Right atrium auricular region (tissue), 2 donors: Measurements from ENCODE around the gene MICALL2. TPM values are rescaled to one million over a fixed set of nuclear protein-coding genes. Genes with fewer than 3 reads are reported as not detected.

ENCODE experiments used
- DNase-seq: peaks from one replicate; pipeline ENCODE4 v3.0.0-alpha.2; 2019; ENCODE audit warnings: low spot score
- H3K27ac ChIP-seq, 2 donors: fragments of 200-600 bp; sonication (generic); 1 replicate in 1 of 2; 2 replicates in 1 of 2; pipeline ENCODE4 v1.5.1; 2016 to 2019
- H3K27me3 ChIP-seq, 2 donors: fragments of 200-600 bp; sonication (generic); one replicate each; pipeline versions ENCODE4 v1.5.1 to v1.6.0; 2017 to 2019
- H3K36me3 ChIP-seq: fragments of 200-600 bp; sonication (generic); one replicate; pipeline ENCODE4 v1.5.1; 2016
- H3K4me1 ChIP-seq, 2 donors: fragments of 200-600 bp; sonication (generic); one replicate each; pipeline versions ENCODE4 v1.5.1 to v1.6.0; 2017 to 2019
- H3K4me3 ChIP-seq, 2 donors: fragments of 200-600 bp; sonication (generic); 1 replicate in 1 of 2; 2 replicates in 1 of 2; pipeline ENCODE4 v1.5.1; 2017 to 2019; ENCODE audit warnings: mild to moderate bottlenecking in 1 of 2, moderate library complexity in 1 of 2
- H3K9me3 ChIP-seq, 2 donors: fragments of 200-600 bp; sonication (generic); one replicate each; pipeline ENCODE4 v1.5.1; 2019
- total RNA-seq, 2 donors: library from RNA; depleted of rRNA; stranded (reverse); fragments of >200 nt; gene quantifications; one replicate each; pipeline ENCODE4 v1.1.0, GENCODE V29; 2016
- TF ChIP-seq, protein P1 (sequence below), 2 donors: fragments of 200-600 bp; sonication (generic); IDR thresholded peaks; one replicate each; pipeline ENCODE4 v1.5.1; 2019; ENCODE audit warnings: antibody characterized with exemption in 2 of 2

The MICALL2 gene
- total RNA-seq, result 1 to 10 TPM; 3.6 to 9.4 TPM

DNA sequence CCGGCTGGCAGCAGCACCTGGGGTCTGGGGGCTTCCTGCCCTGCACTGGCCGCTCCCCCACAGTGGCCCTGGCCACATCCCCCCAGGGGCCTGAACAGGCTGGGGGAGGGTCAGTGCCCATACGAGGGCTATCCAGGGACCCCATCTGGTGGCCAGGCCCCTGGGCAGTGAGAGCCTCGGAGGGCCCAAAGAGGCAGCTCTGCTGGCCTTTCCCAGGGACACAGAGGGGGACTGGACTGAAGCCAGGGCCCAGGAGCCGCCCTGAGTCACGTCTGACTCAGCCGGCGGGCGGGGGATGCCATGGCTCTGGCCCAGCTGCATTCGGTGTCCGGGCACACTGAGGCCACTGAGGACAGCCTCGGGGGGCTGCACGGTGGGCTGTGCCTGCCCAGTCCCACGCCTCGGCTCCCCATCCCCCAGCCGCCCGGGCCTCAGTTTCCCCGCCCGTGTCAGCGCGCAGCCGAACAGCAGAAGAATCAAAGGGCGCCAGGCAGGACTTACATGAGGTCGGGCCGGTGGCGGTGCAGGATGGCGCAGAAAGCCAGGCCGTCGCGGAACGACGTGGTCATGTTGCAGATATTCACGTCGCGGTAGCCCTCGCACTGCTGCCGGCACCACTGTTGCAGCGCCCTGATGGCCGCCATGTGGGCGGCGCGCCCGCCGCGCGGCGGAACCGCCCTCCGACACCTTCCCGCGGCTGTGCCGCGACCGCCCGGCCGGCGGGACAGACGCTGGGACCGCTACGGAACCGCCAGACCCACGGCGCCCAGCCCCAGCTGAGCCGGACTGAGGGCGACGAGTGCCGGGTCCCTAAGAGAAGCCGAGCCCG is at the start of gene MICALL2:
MICALL2 (minus strand) TSS at position 788 of the 829 bp plus-strand sequence; CDS start at position 644, 144 bp downstream.
- peak; percentile 91 for DNase-seq
- Histone ChIP-seq H3K27ac (peak within 1 kb of the TSS; percentile 84 to 94), H3K4me3 (peak within 1 kb of the TSS; percentile 91 to 95), H3K9me3 (no peaks in the 10 kb centered on the region), H3K27me3 (no peaks in the 10 kb centered on the region), H3K36me3 (no peaks in the 10 kb centered on the region), H3K4me1 (peaks cover 0 to 87% of the 10 kb centered on the region in 2 donors)
- TF ChIP-seq, protein P1, sequence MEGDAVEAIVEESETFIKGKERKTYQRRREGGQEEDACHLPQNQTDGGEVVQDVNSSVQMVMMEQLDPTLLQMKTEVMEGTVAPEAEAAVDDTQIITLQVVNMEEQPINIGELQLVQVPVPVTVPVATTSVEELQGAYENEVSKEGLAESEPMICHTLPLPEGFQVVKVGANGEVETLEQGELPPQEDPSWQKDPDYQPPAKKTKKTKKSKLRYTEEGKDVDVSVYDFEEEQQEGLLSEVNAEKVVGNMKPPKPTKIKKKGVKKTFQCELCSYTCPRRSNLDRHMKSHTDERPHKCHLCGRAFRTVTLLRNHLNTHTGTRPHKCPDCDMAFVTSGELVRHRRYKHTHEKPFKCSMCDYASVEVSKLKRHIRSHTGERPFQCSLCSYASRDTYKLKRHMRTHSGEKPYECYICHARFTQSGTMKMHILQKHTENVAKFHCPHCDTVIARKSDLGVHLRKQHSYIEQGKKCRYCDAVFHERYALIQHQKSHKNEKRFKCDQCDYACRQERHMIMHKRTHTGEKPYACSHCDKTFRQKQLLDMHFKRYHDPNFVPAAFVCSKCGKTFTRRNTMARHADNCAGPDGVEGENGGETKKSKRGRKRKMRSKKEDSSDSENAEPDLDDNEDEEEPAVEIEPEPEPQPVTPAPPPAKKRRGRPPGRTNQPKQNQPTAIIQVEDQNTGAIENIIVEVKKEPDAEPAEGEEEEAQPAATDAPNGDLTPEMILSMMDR (IDR thresholded peaks at IDR 0.05), result no peak

DNA sequence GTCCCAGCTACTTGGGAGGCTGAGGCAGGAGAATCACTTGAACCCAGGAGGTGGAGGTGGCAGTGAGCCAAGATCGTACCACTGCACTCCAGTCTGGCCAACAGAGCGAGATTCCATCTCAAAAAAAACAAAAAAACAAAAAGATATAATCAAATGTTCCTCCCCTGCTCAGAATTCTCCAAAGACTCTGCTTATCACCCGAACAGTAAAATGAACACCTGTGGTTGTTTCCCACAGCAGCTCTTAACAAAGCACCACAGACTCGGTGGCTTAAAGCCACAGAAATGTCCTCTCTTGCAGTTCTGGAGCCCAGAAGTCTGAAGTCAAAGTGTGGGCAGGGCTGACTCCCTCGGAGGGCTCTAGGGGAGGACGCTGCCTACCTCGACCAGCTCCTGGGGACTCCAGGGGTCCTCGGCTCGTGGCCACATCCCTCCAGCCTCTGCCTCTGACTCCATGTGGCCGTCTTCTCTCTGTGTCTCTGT is 49.0 kb upstream of the MICALL2 start:
- Histone ChIP-seq H3K36me3 (no peaks in the 10 kb centered on the region), H3K4me1 (peaks cover 0 to 18% of the 10 kb centered on the region in 2 donors), H3K9me3 (no peaks in the 10 kb centered on the region), H3K4me3 (no peak overlapping the region), H3K27me3 (no peaks in the 10 kb centered on the region), H3K27ac (no peak overlapping the region)
- TF ChIP-seq, protein P1 (IDR thresholded peaks at IDR 0.05), result no peak
- DNase-seq, result no peak

DNA sequence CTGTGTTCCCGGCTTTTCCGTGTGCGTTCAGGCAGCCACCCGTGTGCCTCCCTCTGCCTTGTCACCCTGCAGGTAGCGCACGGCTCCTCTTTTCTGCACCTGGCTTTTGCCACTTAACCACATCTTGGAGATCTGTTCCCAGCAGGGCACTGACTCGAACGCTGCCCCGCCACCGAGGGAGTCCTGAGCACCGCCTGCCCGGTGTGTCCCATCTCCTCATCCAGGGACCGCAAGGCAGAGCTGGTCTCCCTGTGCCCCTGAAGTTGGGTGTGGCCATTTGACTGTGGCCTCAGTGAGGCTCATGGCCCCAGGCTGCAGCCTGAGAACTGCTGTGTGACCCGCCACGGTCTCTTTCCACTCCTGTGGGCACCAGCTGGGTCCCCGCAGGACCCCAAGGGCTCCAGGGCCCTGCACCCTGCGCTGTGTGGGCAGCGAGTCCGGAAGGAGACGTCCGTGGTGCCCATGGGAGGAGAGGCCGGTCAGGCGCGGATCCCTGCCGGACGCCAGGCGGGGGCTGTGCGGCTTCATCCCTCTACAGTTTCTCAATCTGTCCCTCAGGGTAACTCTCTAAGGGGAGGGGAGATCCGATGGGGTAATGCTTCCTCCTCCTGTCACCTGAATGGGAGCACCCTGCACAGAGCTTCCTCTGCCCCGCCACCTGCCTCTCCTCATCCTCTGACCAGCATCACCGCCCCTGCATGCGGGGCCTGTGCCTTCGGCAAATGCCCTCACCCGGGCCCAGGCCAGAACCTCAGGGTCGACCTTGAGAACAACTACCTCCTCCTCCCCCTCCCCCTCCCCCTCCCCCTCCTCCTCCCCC is 46.7 kb upstream of the MICALL2 start:
- TF ChIP-seq, protein P1 (IDR thresholded peaks at IDR 0.05), result no peak
- Histone ChIP-seq H3K4me1 (peaks cover 0 to 27% of the 10 kb centered on the region in 2 donors), H3K27ac (peak overlapping the region in 1 of 2 donors; percentile 4), H3K9me3 (no peaks in the 10 kb centered on the region), H3K4me3 (no peak overlapping the region), H3K36me3 (peaks cover 11% of the 10 kb centered on the region), H3K27me3 (no peaks in the 10 kb centered on the region)
- DNase-seq, result no peak

DNA sequence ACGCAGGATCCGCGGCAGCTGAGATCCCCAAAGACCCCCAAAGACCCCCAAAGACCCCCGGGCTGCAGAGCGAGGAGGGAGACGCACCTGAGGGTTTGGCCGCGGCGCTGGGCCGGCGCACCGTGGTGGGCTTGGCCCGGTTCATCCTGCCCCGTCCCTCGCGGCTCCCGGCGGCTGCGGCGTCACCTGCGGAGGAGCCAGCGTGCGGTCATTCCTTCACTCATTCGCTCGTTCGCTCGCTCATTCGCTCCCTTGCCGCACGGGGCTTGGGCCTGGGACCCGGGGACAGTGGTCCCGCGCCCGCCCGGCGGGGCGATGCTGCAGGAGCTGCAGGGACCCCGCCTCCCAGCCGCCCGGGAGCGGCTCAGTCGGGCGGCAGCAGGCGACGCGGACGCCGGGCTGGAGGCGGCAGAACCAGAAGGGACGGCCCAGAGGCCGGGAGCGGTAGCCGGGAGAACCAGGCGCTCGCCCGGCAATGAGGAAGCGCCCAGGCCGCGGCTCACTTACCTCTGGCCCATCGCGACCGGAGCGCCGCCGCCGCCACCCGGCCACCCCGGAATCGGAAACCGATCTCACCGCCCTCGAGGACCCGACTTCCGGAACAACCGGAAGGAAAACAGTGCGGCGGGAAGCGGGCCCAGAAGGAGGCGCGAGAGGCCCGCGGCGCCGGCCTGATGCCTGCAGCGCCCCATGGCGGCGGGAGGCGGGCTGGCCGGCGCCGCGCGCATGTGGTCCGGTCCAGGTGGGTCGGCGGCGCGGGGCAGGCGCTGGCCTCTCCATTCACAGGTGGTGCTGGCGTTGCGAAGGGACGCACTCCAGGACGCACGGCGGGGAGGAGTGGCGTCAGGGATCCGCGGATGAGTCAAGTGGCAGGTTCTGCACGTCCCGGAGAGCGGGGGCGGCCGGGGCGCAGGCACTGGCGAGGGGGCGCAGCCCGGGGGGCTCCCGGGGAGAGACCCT is 44.8 kb upstream of the MICALL2 start, which contains the start of gene INTS1:
INTS1 (minus strand) TSS at position 574 of the 960 bp plus-strand sequence; CDS start at position 145, 429 bp downstream.
- Histone ChIP-seq H3K4me3 (peak within 1 kb of the TSS; percentile 99 to 100), H3K27me3 (no peaks in the 10 kb centered on the region), H3K4me1 (peaks cover 0 to 27% of the 10 kb centered on the region in 2 donors), H3K9me3 (no peaks in the 10 kb centered on the region), H3K27ac (peak within 1 kb of the TSS; percentile 77 to 78), H3K36me3 (peaks cover 25% of the 10 kb centered on the region)
- TF ChIP-seq, protein P1 (IDR thresholded peaks at IDR 0.05), result peak; percentile 94 to 98
- DNase-seq, result peak; percentile 89

DNA sequence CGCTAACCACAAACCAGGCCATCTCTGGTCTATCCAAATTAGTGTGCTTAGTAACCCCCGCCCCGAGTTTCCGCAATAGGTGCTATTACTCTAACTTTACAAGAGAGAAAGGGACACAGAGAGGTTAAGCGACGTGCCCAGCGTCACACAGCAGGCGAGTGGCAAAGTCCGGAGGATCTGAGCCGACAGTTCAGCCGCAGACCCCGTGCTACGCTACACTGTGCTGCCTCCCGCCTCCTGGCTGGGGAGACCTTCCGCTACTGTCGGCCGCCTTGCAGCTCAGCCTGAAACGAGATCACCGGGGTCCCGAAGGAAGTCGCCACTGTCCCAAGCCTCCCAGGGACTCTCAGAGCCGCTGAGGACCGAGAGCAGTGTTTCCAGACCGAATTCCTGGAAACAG is 44.1 kb upstream of the MICALL2 start:
- TF ChIP-seq, protein P1 (IDR thresholded peaks at IDR 0.05), result no peak
- H3K9me3 ChIP-seq, result no peaks in the 10 kb centered on the region
- DNase-seq, result no peak
- H3K4me1 ChIP-seq, result peaks cover 0 to 27% of the 10 kb centered on the region in 2 donors
- no peaks in the 10 kb centered on the region for H3K27me3 ChIP-seq
- peak overlapping the region; percentile 99 to 100 for H3K4me3 ChIP-seq
- peaks cover 32% of the 10 kb centered on the region for H3K36me3 ChIP-seq
- peak overlapping the region in 1 of 2 donors; percentile 78 for H3K27ac ChIP-seq
